DOHH2 (cell line): Measurements from ENCODE around the gene GOSR1.
"Not testable (repeated sequence)": the region's sequence is repeated elsewhere in the genome, so short reads cannot be mapped to it uniquely, and the experiment has no call there.

Experiments
- H3F3A ChIP-seq: fragments of 200-600 bp; sonication (generic), shearing (Covaris generic); 2 replicates; pipeline ENCODE4 v1.6.0; 2016; ENCODE audit warnings: antibody characterized with exemption, mild to moderate bottlenecking; ENCODE audit not compliant: control insufficient read depth, insufficient read depth
- H3K27ac ChIP-seq: fragments of 200-600 bp; sonication (generic); 2 replicates; pipeline ENCODE4 v1.5.1; 2014; ENCODE audit warnings: low read depth, mild to moderate bottlenecking, low read length, moderate library complexity
- H3K27me3 ChIP-seq: fragments of 200-600 bp; sonication (generic); 2 replicates; pipeline ENCODE4 v1.6.1; 2014; ENCODE audit warnings: mild to moderate bottlenecking, low read length, mixed read lengths; ENCODE audit not compliant: control insufficient read depth
- H3K36me3 ChIP-seq: fragments of 200-600 bp; sonication (generic); 2 replicates; pipeline ENCODE4 v1.6.1; 2014; ENCODE audit warnings: mild to moderate bottlenecking, low read length, moderate library complexity, mixed read lengths; ENCODE audit not compliant: control insufficient read depth
- H3K4me1 ChIP-seq: fragments of 200-600 bp; sonication (generic); 2 replicates; pipeline ENCODE4 v1.6.1; 2014; ENCODE audit warnings: mild to moderate bottlenecking, low read length, mixed read lengths; ENCODE audit not compliant: control insufficient read depth
- H3K4me2 ChIP-seq: fragments of 200-600 bp; sonication (generic); 2 replicates; pipeline ENCODE4 v1.6.0; 2014; ENCODE audit warnings: mild to moderate bottlenecking, low read length, moderate library complexity
- H3K4me3 ChIP-seq: fragments of 200-600 bp; sonication (generic); 2 replicates; pipeline ENCODE4 v1.5.1; 2014; ENCODE audit warnings: mild to moderate bottlenecking, low read length, mixed read lengths
- H3K79me2 ChIP-seq: fragments of 200-600 bp; sonication (generic); 2 replicates; pipeline ENCODE4 v1.6.1; 2014; ENCODE audit warnings: mild to moderate bottlenecking, low read length, mixed read lengths; ENCODE audit not compliant: control insufficient read depth
- H3K9me2 ChIP-seq: fragments of 200-600 bp; sonication (generic); replicated peaks from 2 replicates; pipeline ENCODE4 v1.6.1; 2014; ENCODE audit warnings: mild to moderate bottlenecking, low read length, mixed read lengths; ENCODE audit not compliant: control insufficient read depth
- H3K9me3 ChIP-seq: fragments of 200-600 bp; sonication (generic); 2 replicates; pipeline ENCODE4 v1.6.1; 2014; ENCODE audit warnings: antibody characterized with exemption, low read length, mixed read lengths; ENCODE audit not compliant: control insufficient read depth, insufficient read depth
- H4K20me1 ChIP-seq: fragments of 200-600 bp; sonication (generic); 2 replicates; pipeline ENCODE4 v1.6.0; 2014; ENCODE audit warnings: low read depth, mild to moderate bottlenecking, antibody characterized with exemption, low read length, moderate library complexity; ENCODE audit not compliant: control insufficient read depth, insufficient read depth
- CTCF ChIP-seq: fragments of 200-600 bp; sonication (generic); IDR thresholded peaks from one replicate; pipeline ENCODE4 v1.5.1; 2014; ENCODE audit warnings: antibody characterized with exemption, mild to moderate bottlenecking, low read depth, low read length; ENCODE audit not compliant: poor library complexity, severe bottlenecking
- EZH2phosphoT487 ChIP-seq: fragments of 200-600 bp; sonication (generic); IDR thresholded peaks from 2 replicates; pipeline ENCODE4 v1.6.1; 2017; ENCODE audit warnings: borderline replicate concordance, mild to moderate bottlenecking, antibody characterized with exemption, low read length, moderate library complexity, mixed read lengths

Gene GOSR1

GRCh38 chr17:30550512-30551273 lies 73.5 kb downstream of the GOSR1 start:
- peak overlapping the region; percentile 46 for H3K27ac ChIP-seq
- H4K20me1 ChIP-seq, result no peaks in the 10 kb centered on the region
- no peaks in the 10 kb centered on the region for H3F3A ChIP-seq
- H3K27me3 ChIP-seq, result no peaks in the 10 kb centered on the region
- H3K4me2 ChIP-seq, result peak overlapping the region; percentile 81
- H3K4me1 ChIP-seq, result peaks cover 29% of the 10 kb centered on the region
- no peaks in the 10 kb centered on the region for H3K9me2 ChIP-seq
- no peaks in the 10 kb centered on the region for H3K36me3 ChIP-seq
- TF ChIP-seq EZH2phosphoT487 (no peak), CTCF (no peak)
- H3K9me3 ChIP-seq, result no peaks in the 10 kb centered on the region
- H3K4me3 ChIP-seq, result peak overlapping the region; percentile 51
- H3K79me2 ChIP-seq, result no peaks in the 10 kb centered on the region

- H3F3A ChIP-seq, H3K9me2 ChIP-seq, H3K27me3 ChIP-seq, H3K36me3 ChIP-seq, H3K79me2 ChIP-seq, H4K20me1 ChIP-seq, H3K9me3 ChIP-seq: not testable (repeated sequence)
- Histone ChIP-seq H3K4me1 (peaks cover 29% of the 10 kb centered on the region), H3K4me3 (peak overlapping the region; percentile 51), H3K4me2 (peak overlapping the region; percentile 81), H3K27ac (peak overlapping the region; percentile 46)
These were observed 74.2 kb downstream of the GOSR1 start for GRCh38 chr17:30551274-30551995.

- Histone ChIP-seq H3K4me1 (peaks cover 29% of the 10 kb centered on the region), H3K79me2 (no peaks in the 10 kb centered on the region), H3K36me3 (no peaks in the 10 kb centered on the region), H4K20me1 (no peaks in the 10 kb centered on the region), H3F3A (no peaks in the 10 kb centered on the region), H3K4me3 (peak overlapping the region; percentile 51; the same call in 1 of the 2 replicates), H3K9me2 (no peaks in the 10 kb centered on the region), H3K27ac (no peak overlapping the region), H3K27me3 (no peaks in the 10 kb centered on the region), H3K4me2 (peak overlapping the region; percentile 81), H3K9me3 (no peaks in the 10 kb centered on the region)
- TF ChIP-seq CTCF (no peak), EZH2phosphoT487 (no peak)
These were observed 74.8 kb downstream of the GOSR1 start for GRCh38 chr17:30551996-30552339.

GRCh38 chr17:30552994-30553566 lies 75.9 kb downstream of the GOSR1 start:
- TF ChIP-seq EZH2phosphoT487 (no peak), CTCF (no peak)
- Histone ChIP-seq H4K20me1 (no peaks in the 10 kb centered on the region), H3K79me2 (no peaks in the 10 kb centered on the region), H3K27ac (no peak overlapping the region), H3K9me2 (no peaks in the 10 kb centered on the region), H3K36me3 (no peaks in the 10 kb centered on the region), H3K9me3 (no peaks in the 10 kb centered on the region), H3K4me2 (no peak overlapping the region), H3F3A (no peaks in the 10 kb centered on the region), H3K27me3 (no peaks in the 10 kb centered on the region), H3K4me1 (peaks cover 33% of the 10 kb centered on the region), H3K4me3 (no peak overlapping the region)

GRCh38 chr17:30553823-30554440 lies 76.7 kb downstream of the GOSR1 start:
- not testable (repeated sequence) for H3F3A ChIP-seq, H3K9me3 ChIP-seq, H3K79me2 ChIP-seq, H4K20me1 ChIP-seq, H3K27me3 ChIP-seq, H3K4me2 ChIP-seq, H3K9me2 ChIP-seq, H3K27ac ChIP-seq, H3K4me3 ChIP-seq, H3K36me3 ChIP-seq
- peaks cover 35% of the 10 kb centered on the region for H3K4me1 ChIP-seq
